ENCODE results near the gene GARIN5B.
A peak's percentile ranks its signal among the peaks of the same experiment; 100 is the strongest.

GARIN5B gene

DNA sequence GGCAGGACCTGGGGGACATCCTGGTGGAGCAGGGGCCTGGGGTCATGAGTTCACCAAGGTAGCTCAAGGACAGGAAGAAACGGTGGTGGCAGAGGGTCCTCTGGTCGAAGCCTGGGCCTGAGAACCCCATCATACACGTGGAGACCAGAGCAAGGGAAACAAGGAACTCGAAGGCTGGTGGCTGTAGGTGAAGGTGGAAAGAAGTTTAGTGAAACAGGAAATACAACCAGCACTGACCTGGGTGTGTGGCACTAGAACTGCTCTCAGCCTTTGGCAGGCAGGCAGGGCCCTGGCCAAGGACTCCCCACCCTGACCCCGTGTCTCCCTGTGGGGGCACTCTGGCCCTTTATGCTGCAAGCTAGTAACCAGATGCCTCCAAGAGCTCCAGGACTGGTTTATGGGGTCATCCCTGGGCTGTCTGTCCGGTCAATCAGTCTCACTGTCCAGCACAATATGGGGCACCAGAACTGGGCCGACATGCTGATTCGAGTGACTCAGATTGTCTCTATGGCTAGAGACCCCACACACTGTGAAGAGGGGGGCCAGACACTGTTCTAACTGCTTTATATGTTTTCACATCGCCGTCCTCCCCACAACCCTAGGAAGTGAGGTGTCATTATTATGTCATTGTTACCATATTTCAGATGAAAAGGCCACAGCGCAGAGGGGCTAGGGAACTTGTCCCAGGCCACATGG, 12.3 kb downstream of the GARIN5B start:
- Histone ChIP-seq H3K27ac (ENCODE audit: low read length) (no peak overlapping the region), H3K4me1 (ENCODE audit: control insufficient read depth in 1 of 2, insufficient read depth in 2 of 2, low read length in 2 of 2) (peaks cover 0 to 16% of the 10 kb centered on the region in 2 donors), H3K36me3 (ENCODE audit: control insufficient read depth in 1 of 2, insufficient read depth in 2 of 2, low read length in 2 of 2) (peaks cover 0 to 12% of the 10 kb centered on the region in 2 donors), H3K4me3 (ENCODE audit: low read depth in 1 of 2, low read length in 2 of 2) (no peak overlapping the region), H3K9me3 (ENCODE audit: control insufficient read depth in 1 of 2, low read length in 2 of 2) (no peaks in the 10 kb centered on the region), H3K27me3 (ENCODE audit: low read depth, low read length) (peaks cover 28% of the 10 kb centered on the region)

DNA sequence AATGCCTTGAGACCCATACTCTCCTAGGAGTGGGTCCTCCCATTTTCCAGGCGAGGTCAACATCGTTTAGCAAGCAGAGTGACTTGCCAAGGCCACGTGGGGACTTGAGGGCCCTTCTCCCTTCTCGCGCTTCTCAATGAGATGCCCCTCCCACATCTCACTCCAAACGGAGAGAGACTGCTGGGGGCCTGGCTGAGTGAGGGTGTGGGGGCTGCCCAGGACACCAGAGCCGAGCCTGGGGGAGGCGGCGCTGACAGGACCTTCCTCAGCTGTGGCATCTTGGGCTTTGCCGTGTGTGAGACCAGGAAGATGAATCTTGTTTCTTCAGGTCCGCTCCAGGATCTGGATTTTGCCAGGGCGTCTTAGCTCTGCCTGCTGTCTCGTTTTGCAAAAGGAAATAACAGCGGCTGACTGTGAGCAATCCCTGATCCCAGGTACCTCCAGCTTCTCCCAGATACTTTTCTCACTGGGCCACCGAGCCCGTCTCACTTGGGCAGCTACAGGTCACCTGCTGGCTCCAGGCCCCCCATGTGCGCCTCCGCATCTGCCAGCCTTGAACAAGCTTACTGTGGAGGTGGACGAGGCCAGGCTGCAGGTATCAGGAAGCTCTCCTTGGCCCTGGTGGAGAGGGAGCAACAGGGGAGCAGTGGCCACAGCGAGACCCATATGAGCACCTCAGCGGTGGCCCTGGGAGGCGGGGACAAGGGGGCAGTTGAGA, 14.6 kb downstream of the GARIN5B start:
- no peak overlapping the region for H3K27ac ChIP-seq (ENCODE audit: low read length)
- H3K4me3 ChIP-seq (ENCODE audit: low read depth in 1 of 2, low read length in 2 of 2): no peak overlapping the region
- H3K9me3 ChIP-seq (ENCODE audit: control insufficient read depth in 1 of 2, low read length in 2 of 2): no peaks in the 10 kb centered on the region
- H3K36me3 ChIP-seq (ENCODE audit: control insufficient read depth in 1 of 2, insufficient read depth in 2 of 2, low read length in 2 of 2): peaks cover 4 to 18% of the 10 kb centered on the region in 2 donors
- peaks cover 25% of the 10 kb centered on the region for H3K27me3 ChIP-seq (ENCODE audit: low read depth, low read length)
- H3K4me1 ChIP-seq (ENCODE audit: control insufficient read depth in 1 of 2, insufficient read depth in 2 of 2, low read length in 2 of 2): peaks cover 0 to 8% of the 10 kb centered on the region in 2 donors

- Histone ChIP-seq H3K4me3 (ENCODE audit: low read depth in 1 of 2, low read length in 2 of 2) (no peak overlapping the region), H3K9me3 (ENCODE audit: control insufficient read depth in 1 of 2, low read length in 2 of 2) (no peaks in the 10 kb centered on the region), H3K27me3 (ENCODE audit: low read depth, low read length) (peaks cover 15% of the 10 kb centered on the region), H3K4me1 (ENCODE audit: control insufficient read depth in 1 of 2, insufficient read depth in 2 of 2, low read length in 2 of 2) (peaks cover 0 to 5% of the 10 kb centered on the region in 2 donors), H3K27ac (ENCODE audit: low read length) (no peak overlapping the region), H3K36me3 (ENCODE audit: control insufficient read depth in 1 of 2, insufficient read depth in 2 of 2, low read length in 2 of 2) (peaks cover 6 to 27% of the 10 kb centered on the region in 2 donors)
Observed at GRCh38 chr19:55347442-55348009, 15.5 kb downstream of the GARIN5B start.

DNA sequence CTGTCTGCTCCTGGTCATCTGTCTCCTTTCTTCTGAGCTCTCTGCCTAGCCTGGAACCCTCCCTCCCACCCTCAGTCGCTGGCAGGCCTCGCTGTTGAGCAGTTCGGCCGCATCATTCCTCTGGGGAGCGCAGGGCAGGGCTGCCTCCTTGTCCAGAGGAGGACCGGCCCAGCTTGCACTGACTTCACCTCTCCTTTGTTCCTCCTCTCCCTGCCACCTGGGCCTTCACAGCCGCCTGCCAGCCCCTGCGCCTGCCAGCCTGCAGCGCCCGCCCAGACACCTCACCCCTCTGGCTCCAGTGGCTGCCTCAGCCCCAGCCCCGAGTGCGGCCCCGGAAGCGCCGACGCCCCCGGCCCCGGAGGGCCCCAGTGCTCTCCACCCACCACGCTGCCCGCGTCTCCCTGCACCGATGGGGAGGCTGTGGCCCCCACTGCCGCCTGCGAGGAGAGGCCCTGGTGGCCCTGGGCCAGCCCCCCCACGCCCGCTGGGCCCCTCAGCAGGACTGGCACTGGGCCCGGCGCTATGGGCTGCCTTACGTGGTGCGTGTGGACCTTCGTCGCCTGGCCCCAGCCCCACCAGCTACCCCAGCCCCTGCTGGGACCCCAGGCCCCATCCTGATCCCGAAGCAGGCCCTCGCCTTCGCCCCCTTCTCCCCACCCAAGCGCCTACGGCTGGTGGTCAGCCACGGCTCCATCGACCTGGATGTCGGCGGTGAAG, 16.2 kb downstream of the GARIN5B start:
- no peak overlapping the region for H3K27ac ChIP-seq (ENCODE audit: low read length)
- H3K4me3 ChIP-seq (ENCODE audit: low read depth in 1 of 2, low read length in 2 of 2): no peak overlapping the region
- H3K36me3 ChIP-seq (ENCODE audit: control insufficient read depth in 1 of 2, insufficient read depth in 2 of 2, low read length in 2 of 2): peaks cover 9 to 34% of the 10 kb centered on the region in 2 donors
- peaks cover 9% of the 10 kb centered on the region for H3K27me3 ChIP-seq (ENCODE audit: low read depth, low read length)
- no peaks in the 10 kb centered on the region for H3K9me3 ChIP-seq (ENCODE audit: control insufficient read depth in 1 of 2, low read length in 2 of 2)
- H3K4me1 ChIP-seq (ENCODE audit: control insufficient read depth in 1 of 2, insufficient read depth in 2 of 2, low read length in 2 of 2): peaks cover 0 to 5% of the 10 kb centered on the region in 2 donors

DNA sequence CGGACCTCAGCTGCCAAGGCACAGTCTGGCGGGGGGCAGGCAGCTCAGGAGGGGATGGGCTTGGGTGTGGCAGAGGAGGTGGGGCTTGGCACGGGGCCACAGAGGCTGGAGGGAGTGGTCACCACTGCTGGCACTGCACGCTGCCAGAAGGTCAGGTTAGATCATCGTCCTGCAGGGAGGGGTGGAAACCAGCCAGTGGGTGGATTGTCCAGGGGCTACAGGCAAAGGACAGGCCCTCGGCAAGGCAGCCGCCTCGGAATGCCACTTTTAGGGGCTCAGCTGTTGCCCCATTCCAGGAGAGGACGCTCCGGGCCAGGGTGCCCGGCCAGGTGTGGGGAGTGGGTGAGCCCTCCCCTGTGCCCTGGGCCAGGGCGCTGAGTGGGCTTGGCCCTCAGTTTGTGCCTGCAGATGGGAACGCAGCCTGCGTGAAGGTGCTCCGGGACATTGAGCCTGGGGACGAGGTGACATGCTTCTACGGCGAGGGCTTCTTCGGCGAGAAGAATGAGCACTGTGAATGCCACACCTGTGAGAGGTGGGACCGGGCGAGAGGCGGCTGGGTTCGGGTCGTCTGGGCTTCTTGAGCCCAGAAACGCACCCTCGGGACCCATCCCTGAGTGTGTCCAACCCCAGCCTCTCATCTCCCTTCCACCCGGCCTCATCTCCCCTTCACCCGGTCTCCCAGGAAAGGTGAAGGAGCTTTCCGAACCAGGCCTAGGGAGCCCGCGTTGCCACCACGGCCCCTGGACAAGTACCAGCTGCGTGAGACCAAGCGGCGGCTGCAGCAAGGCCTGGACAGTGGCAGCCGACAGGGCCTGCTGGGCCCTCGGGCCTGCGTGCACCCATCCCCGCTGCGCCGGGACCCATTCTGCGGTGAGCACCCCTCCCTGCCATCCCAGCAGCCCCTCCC, 17.0 kb downstream of the GARIN5B start:
- Histone ChIP-seq H3K4me1 (ENCODE audit: control insufficient read depth in 1 of 2, insufficient read depth in 2 of 2, low read length in 2 of 2) (peaks cover 0 to 12% of the 10 kb centered on the region in 2 donors), H3K4me3 (ENCODE audit: low read depth in 1 of 2, low read length in 2 of 2) (no peak overlapping the region), H3K27ac (ENCODE audit: low read length) (no peak overlapping the region), H3K27me3 (ENCODE audit: low read depth, low read length) (peaks cover under 1% of the 10 kb centered on the region), H3K36me3 (ENCODE audit: control insufficient read depth in 1 of 2, insufficient read depth in 2 of 2, low read length in 2 of 2) (peaks cover 9 to 35% of the 10 kb centered on the region in 2 donors), H3K9me3 (ENCODE audit: control insufficient read depth in 1 of 2, low read length in 2 of 2) (no peaks in the 10 kb centered on the region)

DNA sequence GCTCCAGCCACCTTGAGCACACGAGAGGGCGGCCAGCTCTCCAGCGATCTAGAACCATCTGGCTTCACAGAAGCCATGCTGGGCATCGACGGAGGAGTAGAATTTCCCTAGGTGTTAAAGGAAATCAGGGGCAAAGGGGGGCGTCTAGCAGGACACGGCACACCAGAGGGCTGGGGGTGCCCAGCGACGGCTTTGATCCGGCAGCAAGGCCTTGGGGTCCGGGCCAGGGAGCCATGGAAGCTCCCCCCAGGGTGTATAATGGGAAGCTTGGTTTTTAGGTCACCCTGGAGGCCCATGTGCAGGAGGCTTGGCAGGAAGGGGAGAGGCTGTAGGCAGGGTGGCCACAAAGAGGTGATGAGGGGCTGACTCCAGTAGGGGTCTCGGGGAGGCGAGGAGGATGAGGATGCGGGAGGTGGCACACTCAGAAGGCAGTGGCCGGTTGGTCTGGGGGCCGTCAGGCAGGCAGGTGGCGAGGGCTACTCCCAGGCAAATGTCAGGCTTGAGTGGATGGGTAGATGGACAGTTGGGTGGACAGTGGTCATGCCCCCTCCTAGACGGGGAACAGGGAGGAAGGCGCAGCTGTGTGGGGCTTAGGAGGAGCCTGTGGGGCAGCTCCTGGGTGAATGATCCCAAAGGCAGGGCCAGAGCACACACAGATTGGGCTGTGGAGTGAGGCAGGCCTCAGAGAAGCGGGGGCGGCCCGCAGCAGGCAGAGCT, 17.8 kb downstream of the GARIN5B start:
- H3K9me3 ChIP-seq (ENCODE audit: control insufficient read depth in 1 of 2, low read length in 2 of 2): no peaks in the 10 kb centered on the region
- no peak overlapping the region for H3K27ac ChIP-seq (ENCODE audit: low read length)

DNA sequence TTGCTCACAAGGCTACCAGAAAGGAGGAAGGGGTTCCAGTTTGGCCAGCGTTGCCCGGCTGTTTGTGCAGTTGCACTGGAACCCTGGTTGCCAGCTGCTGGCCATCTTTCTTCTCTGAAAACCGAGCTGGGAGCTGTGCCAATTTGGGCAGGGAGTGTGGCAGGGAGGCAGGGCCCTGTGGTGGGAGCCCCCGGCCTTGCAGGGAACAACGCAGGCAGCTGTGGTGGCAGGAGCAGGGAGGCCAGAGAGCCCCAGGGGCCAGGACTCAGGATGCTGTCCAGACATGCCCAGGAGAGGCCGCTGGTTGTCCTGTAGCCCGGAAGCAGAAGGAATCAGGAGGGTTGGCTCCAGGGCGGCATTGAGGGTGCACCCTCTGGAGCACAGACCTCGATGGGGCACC, 18.6 kb downstream of the GARIN5B start:
- Histone ChIP-seq H3K4me3 (ENCODE audit: low read depth in 1 of 2, low read length in 2 of 2) (no peak overlapping the region), H3K27me3 (ENCODE audit: low read depth, low read length) (no peaks in the 10 kb centered on the region), H3K36me3 (ENCODE audit: control insufficient read depth in 1 of 2, insufficient read depth in 2 of 2, low read length in 2 of 2) (peaks cover 9 to 35% of the 10 kb centered on the region in 2 donors), H3K27ac (ENCODE audit: low read length) (no peak overlapping the region), H3K9me3 (ENCODE audit: control insufficient read depth in 1 of 2, low read length in 2 of 2) (no peaks in the 10 kb centered on the region), H3K4me1 (ENCODE audit: control insufficient read depth in 1 of 2, insufficient read depth in 2 of 2, low read length in 2 of 2) (peaks cover 0 to 20% of the 10 kb centered on the region in 2 donors)

More for the DNA sequence above, 17.8 kb downstream of the GARIN5B start:
- no peak overlapping the region for H3K4me3 ChIP-seq (ENCODE audit: low read depth in 1 of 2, low read length in 2 of 2)
- H3K27me3 ChIP-seq (ENCODE audit: low read depth, low read length): no peaks in the 10 kb centered on the region
- peaks cover 9 to 35% of the 10 kb centered on the region in 2 donors for H3K36me3 ChIP-seq (ENCODE audit: control insufficient read depth in 1 of 2, insufficient read depth in 2 of 2, low read length in 2 of 2)
- peaks cover 0 to 18% of the 10 kb centered on the region in 2 donors for H3K4me1 ChIP-seq (ENCODE audit: control insufficient read depth in 1 of 2, insufficient read depth in 2 of 2, low read length in 2 of 2)

DNA sequence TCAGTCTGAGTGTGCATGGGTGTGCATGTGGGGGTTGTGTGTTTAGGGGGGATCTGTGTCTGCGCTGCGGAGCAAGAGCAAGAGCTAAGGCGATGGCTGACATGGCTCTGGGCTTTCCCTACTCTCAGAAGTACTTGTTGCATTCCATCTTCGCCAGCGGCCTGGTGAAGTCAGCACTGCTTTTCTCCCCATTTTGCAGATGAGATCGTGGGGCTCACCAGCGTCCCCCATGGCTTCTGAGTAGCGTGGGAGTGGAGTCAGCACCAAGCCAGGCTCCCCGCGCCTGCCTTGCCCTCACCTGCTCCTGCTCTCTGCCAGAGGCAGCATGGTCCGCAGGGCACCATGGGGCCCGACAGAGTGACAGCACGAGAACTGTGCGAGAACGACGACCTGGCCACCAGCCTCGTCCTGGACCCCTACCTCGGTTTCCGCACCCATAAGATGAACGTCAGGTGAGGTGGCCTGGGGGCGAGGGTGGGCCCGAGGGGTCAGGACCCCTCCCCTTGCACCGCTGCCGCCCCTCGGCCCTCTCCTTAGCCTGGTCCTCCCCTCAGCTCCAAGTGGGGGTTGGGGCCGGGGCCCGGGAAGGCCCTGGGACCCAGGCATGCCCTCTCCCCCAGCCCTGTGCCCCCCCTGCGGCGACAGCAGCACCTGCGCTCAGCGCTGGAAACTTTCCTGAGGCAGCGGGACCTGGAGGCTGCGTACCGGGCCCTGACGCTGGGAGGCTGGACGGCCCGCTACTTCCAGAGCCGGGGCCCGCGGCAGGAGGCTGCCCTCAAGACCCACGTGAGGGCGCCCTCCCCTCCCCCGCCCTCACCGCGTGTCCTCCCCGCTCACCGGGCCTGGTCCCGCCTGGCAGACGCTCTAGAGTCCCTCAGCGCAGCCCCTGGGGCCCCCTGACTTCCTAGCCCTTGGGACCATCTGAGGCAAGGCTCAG, 21.2 kb downstream of the GARIN5B start:
- Histone ChIP-seq H3K4me3 (ENCODE audit: low read depth in 1 of 2, low read length in 2 of 2) (peak overlapping the region in 1 of 2 donors; percentile 77), H3K4me1 (ENCODE audit: control insufficient read depth in 1 of 2, insufficient read depth in 2 of 2, low read length in 2 of 2) (peaks cover 3 to 28% of the 10 kb centered on the region in 2 donors), H3K36me3 (ENCODE audit: control insufficient read depth in 1 of 2, insufficient read depth in 2 of 2, low read length in 2 of 2) (peaks cover 9 to 32% of the 10 kb centered on the region in 2 donors)

DNA sequence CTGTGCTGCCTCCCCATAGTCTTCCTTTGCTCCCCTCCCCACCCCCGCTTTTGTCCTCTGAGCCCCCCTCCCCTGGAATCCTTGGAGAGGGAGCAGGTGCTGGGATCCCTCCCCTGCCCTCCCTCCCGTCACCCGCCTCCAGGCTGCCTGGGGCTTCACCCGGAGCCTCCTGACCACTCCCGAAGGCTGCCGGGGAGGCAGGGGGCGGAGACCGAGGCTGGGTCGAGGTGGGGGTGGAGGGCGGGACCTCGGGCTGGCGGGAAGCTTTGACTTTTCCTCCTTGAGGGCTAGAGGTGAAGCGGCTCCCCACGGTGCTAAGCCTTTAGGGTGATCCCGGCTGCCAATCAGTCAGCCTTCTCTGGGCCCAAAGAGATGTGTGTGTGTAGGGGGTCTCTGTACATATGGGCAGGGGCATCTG, 21.9 kb downstream of the GARIN5B start:
- H3K36me3 ChIP-seq (ENCODE audit: control insufficient read depth in 1 of 2, insufficient read depth in 2 of 2, low read length in 2 of 2): peaks cover 9 to 29% of the 10 kb centered on the region in 2 donors
- H3K9me3 ChIP-seq (ENCODE audit: control insufficient read depth in 1 of 2, low read length in 2 of 2): no peaks in the 10 kb centered on the region
- no peak overlapping the region for H3K27ac ChIP-seq (ENCODE audit: low read length)
- H3K27me3 ChIP-seq (ENCODE audit: low read depth, low read length): no peaks in the 10 kb centered on the region
- peak overlapping the region; percentile 77 to 79 for H3K4me3 ChIP-seq (ENCODE audit: low read depth in 1 of 2, low read length in 2 of 2)
- peaks cover 3 to 28% of the 10 kb centered on the region in 2 donors for H3K4me1 ChIP-seq (ENCODE audit: control insufficient read depth in 1 of 2, insufficient read depth in 2 of 2, low read length in 2 of 2)

More for the DNA sequence above, 21.2 kb downstream of the GARIN5B start:
- H3K9me3 ChIP-seq (ENCODE audit: control insufficient read depth in 1 of 2, low read length in 2 of 2): no peaks in the 10 kb centered on the region
- no peak overlapping the region for H3K27ac ChIP-seq (ENCODE audit: low read length)
- H3K27me3 ChIP-seq (ENCODE audit: low read depth, low read length): no peaks in the 10 kb centered on the region
